ENCODE data around the gene ATP5F1B.

ATP5F1B gene

GRCh38 chr12:56645717-56646446, at the start of gene ATP5F1B:
TSS of gene ATP5F1B (minus strand) at chr12:56645984. CDS start at chr12:56645963, 21 bp downstream.
- intact Hi-C loops (cut with DNase I), result no loop called here
- DNase-seq, result peak; percentile 90 to 99 (median 93)

GRCh38 chr12:56694161-56694560, 48.4 kb upstream of the ATP5F1B start:
- DNase-seq, result no peak
- intact Hi-C loops (cut with DNase I), result no loop called here

GRCh38 chr12:56688846-56689109, 43.0 kb upstream of the ATP5F1B start:
- intact Hi-C loops (cut with DNase I), result loop anchor here (1.0 to 2.0 kb wide), 2 partner anchors 37 to 52 kb away; partner anchors contain the start of gene NACA
- DNase-seq, result no peak

- DNase-seq, result peak; percentile 87 to 99 (median 92)
- intact Hi-C loops (cut with DNase I), result loop anchor here (1.0 to 2.0 kb wide), 2 partner anchors 37 to 51 kb away; partner anchors contain the start of gene NACA
Observed at GRCh38 chr12:56688129-56688845, 42.5 kb upstream of the ATP5F1B start, which contains the start of gene PTGES3. TSS of gene PTGES3 (minus strand) at chr12:56688284. CDS start at chr12:56687999, 285 bp downstream.

- DNase-seq, result peak in 9 of 10 donors; percentile 20 to 91 (median 46)
- intact Hi-C loops (cut with DNase I), result loop anchor here (1.0 to 2.0 kb wide), 2 partner anchors 38 to 51 kb away; partner anchors contain the start of gene NACA
Observed at GRCh38 chr12:56687223-56688128, 41.7 kb upstream of the ATP5F1B start.

GRCh38 chr12:56684745-56685359, 39.1 kb upstream of the ATP5F1B start:
- intact Hi-C loops (cut with DNase I), result no loop called here
- peak in 1 of 10 donors; percentile 37 for DNase-seq

- intact Hi-C loops (cut with DNase I), result no loop called here
- DNase-seq, result no peak
Observed at GRCh38 chr12:56682323-56682722, 36.5 kb upstream of the ATP5F1B start.

GRCh38 chr12:56679883-56680575, 34.2 kb upstream of the ATP5F1B start:
- intact Hi-C loops (cut with DNase I), result no loop called here
- DNase-seq, result no peak

- intact Hi-C loops (cut with DNase I), result no loop called here
- DNase-seq, result no peak
Observed at GRCh38 chr12:56678852-56679251, 33.1 kb upstream of the ATP5F1B start.

- DNase-seq, result no peak
- intact Hi-C loops (cut with DNase I), result no loop called here
Observed at GRCh38 chr12:56677680-56678079, 31.9 kb upstream of the ATP5F1B start.

GRCh38 chr12:56676851-56677580, 31.2 kb upstream of the ATP5F1B start:
- intact Hi-C loops (cut with DNase I), result no loop called here

GRCh38 chr12:56671608-56672007, 25.8 kb upstream of the ATP5F1B start:
- intact Hi-C loops (cut with DNase I), result no loop called here
- no peak for DNase-seq

More at GRCh38 chr12:56676851-56677580, 31.2 kb upstream of the ATP5F1B start:
- no peak for DNase-seq

- no peak for DNase-seq
- intact Hi-C loops (cut with DNase I), result no loop called here
Observed at GRCh38 chr12:56670836-56671235, 25.1 kb upstream of the ATP5F1B start.

- no peak for DNase-seq
- intact Hi-C loops (cut with DNase I), result no loop called here
Observed at GRCh38 chr12:56668197-56668457, 22.3 kb upstream of the ATP5F1B start.

GRCh38 chr12:56661979-56662638, 16.3 kb upstream of the ATP5F1B start:
- intact Hi-C loops (cut with DNase I), result no loop called here
- no peak for DNase-seq

GRCh38 chr12:56661560-56661959, 15.8 kb upstream of the ATP5F1B start:
- intact Hi-C loops (cut with DNase I), result no loop called here
- no peak for DNase-seq

GRCh38 chr12:56658921-56659320, 13.1 kb upstream of the ATP5F1B start:
- intact Hi-C loops (cut with DNase I), result no loop called here
- DNase-seq, result no peak
